ENCODE results near the gene ARGFX.

DNA sequence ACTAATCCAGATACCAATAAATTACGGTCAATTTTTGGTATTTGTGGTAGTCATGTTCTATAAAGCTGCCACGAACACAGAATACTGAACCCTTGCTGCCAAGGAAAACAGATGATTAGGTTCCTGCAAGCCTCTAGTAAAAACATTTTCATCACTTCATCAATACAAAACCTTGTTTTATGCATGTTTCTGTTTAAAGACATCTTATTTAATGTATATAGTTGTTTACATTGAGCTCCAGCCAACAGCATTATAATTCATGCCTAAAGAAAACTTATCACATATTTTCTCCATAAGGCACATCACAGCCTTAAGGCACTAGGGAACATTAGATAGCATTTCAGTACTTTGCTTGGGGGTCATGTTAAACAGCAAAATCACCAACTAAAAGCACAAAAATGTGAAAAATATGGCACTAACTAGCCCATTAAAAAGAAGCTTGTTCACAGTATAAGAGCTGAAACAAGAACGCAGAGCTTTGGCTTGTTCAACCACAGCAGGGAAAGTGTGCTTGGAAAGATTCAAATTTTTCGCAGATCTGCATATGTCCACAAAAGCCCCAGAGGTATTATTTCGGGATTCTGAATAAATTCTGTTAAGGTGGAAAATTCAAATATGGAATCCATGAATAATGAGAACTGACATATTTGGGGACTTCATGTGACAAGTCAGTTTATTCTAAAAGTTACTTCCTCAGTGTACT is 49.6 kb upstream of the ARGFX start:
- TF ChIP-seq POLR2AphosphoS5 (IDR thresholded peaks at IDR 0.05; ENCODE audit: low read depth, low read length), result no peak
- TF ChIP-seq TAF1 (IDR thresholded peaks at IDR 0.05; ENCODE audit: borderline replicate concordance, insufficient read depth, low read length), result no peak

All from PFSK-1 (cell line).